Prostate gland (tissue), 2 donors: Measurements from ENCODE around the gene CCNJL. TPM values are rescaled to one million over a fixed set of nuclear protein-coding genes. Genes with fewer than 3 reads are reported as not detected.

Source experiments
- DNase-seq: peaks from one replicate; pipeline ENCODE4 v3.0.0-alpha.2; 2019; ENCODE audit warnings: low spot score
- H3K27ac ChIP-seq, 2 donors: fragments of 200-600 bp; sonication (generic); 2 replicates each; pipeline ENCODE4 v1.5.1; 2017 to 2019
- H3K27me3 ChIP-seq: fragments of 200-600 bp; sonication (generic); replicated peaks from 2 replicates; pipeline ENCODE4 v1.5.1; 2019; ENCODE audit not compliant: insufficient read depth
- H3K36me3 ChIP-seq, 2 donors: fragments of 200-600 bp; sonication (generic); 1 replicate in 1 of 2; 2 replicates in 1 of 2; pipeline versions ENCODE4 v1.5.1 to v1.8.1; 2017 to 2019
- H3K4me1 ChIP-seq: fragments of 200-600 bp; sonication (generic); replicated peaks from 2 replicates; pipeline ENCODE4 v1.5.1; 2019
- H3K4me3 ChIP-seq, 2 donors: fragments of 200-600 bp; sonication (generic); 2 replicates each; pipeline ENCODE4 v1.5.1; 2017 to 2019
- H3K9me3 ChIP-seq: fragments of 200-600 bp; sonication (generic); 2 replicates; pipeline ENCODE4 v1.5.1; 2017
- POLR2A ChIP-seq: fragments of 450-650 bp; IDR thresholded peaks from one replicate; pipeline ENCODE4 v1.6.1; 2016; ENCODE audit warnings: antibody characterized with exemption, mild to moderate bottlenecking
- POLR2AphosphoS5 ChIP-seq: sonication (generic); formaldehyde crosslinking; IDR thresholded peaks from one replicate; pipeline ENCODE4 v1.6.1; 2017; ENCODE audit warnings: antibody characterized with exemption
- WGBS: methylation state at CpG from one replicate; pipeline ENCODE4 v1.1.5; 2018; 5-methylcytosine and 5-hydroxymethylcytosine counted together
- intact Hi-C: fragments of 100-400 bp; cut with DNase I; formaldehyde crosslinking; loops from one replicate; pipeline ENCODE4 v1.14.2; 2022
- total RNA-seq, 2 donors: library from RNA; depleted of rRNA; stranded (reverse); fragments of >200 nt; gene quantifications; one replicate each; pipeline ENCODE4 v1.1.0, GENCODE V29; 2016
- TF ChIP-seq, protein P1 (sequence below), 4 experiments: fragments of 200-600 bp in 2 of 4; fragments of 450-650 bp in 2 of 4; sonication (generic) in 2 of 4; IDR thresholded peaks; 1 replicate in 3 of 4; 2 replicates in 1 of 4; pipeline ENCODE4 v1.5.1; 2016 to 2019; ENCODE audit warnings: antibody characterized with exemption in 4 of 4, mild to moderate bottlenecking in 2 of 4, moderate library complexity in 2 of 4

Gene CCNJL
- total RNA-seq, 2 donors from 2014 or later = 4.1 to 26.7 TPM

- intact Hi-C loops = no loop called here
- peak overlapping the region in 1 of 2 donors; percentile 27 for H3K27ac ChIP-seq
- 69% methylated on average over 2 of the region's 2 CpGs for WGBS
These were observed 23.1 kb downstream of the CCNJL start for GRCh38 chr5:160289356-160289651.

GRCh38 chr5:160287378-160288051 is 24.8 kb downstream of the CCNJL start:
- Histone ChIP-seq H3K36me3 (no peaks in the 10 kb centered on the region), H3K4me3 (no peak overlapping the region), H3K4me1 (no peaks in the 10 kb centered on the region), H3K9me3 (no peaks in the 10 kb centered on the region), H3K27ac (peak overlapping the region in 1 of 2 donors; percentile 39), H3K27me3 (no peaks in the 10 kb centered on the region)
- 37% methylated on average over 8 of the region's 8 CpGs for WGBS
- TF ChIP-seq, protein P1, sequence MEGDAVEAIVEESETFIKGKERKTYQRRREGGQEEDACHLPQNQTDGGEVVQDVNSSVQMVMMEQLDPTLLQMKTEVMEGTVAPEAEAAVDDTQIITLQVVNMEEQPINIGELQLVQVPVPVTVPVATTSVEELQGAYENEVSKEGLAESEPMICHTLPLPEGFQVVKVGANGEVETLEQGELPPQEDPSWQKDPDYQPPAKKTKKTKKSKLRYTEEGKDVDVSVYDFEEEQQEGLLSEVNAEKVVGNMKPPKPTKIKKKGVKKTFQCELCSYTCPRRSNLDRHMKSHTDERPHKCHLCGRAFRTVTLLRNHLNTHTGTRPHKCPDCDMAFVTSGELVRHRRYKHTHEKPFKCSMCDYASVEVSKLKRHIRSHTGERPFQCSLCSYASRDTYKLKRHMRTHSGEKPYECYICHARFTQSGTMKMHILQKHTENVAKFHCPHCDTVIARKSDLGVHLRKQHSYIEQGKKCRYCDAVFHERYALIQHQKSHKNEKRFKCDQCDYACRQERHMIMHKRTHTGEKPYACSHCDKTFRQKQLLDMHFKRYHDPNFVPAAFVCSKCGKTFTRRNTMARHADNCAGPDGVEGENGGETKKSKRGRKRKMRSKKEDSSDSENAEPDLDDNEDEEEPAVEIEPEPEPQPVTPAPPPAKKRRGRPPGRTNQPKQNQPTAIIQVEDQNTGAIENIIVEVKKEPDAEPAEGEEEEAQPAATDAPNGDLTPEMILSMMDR (IDR thresholded peaks at IDR 0.05) = no peak
- TF ChIP-seq POLR2AphosphoS5 = no peak
- TF ChIP-seq POLR2A = no peak
- intact Hi-C loops = no loop called here
- DNase-seq = peak; percentile 22

More at GRCh38 chr5:160289356-160289651, 23.1 kb downstream of the CCNJL start:
- no peaks in the 10 kb centered on the region for H3K9me3 ChIP-seq
- no peaks in the 10 kb centered on the region for H3K4me1 ChIP-seq
- no peaks in the 10 kb centered on the region for H3K27me3 ChIP-seq
- no peak overlapping the region for H3K4me3 ChIP-seq
- no peak for TF ChIP-seq POLR2AphosphoS5
- TF ChIP-seq, protein P1 (IDR thresholded peaks at IDR 0.05) = no peak
- no peaks in the 10 kb centered on the region for H3K36me3 ChIP-seq
- DNase-seq = no peak

GRCh38 chr5:160286947-160287346 is 25.4 kb downstream of the CCNJL start:
- intact Hi-C loops = no loop called here
- no peaks in the 10 kb centered on the region for H3K4me1 ChIP-seq
- no peaks in the 10 kb centered on the region for H3K36me3 ChIP-seq
- TF ChIP-seq, protein P1 (IDR thresholded peaks at IDR 0.05) = no peak
- TF ChIP-seq POLR2AphosphoS5 (no peak), POLR2A (no peak)
- no peaks in the 10 kb centered on the region for H3K9me3 ChIP-seq
- no peak overlapping the region for H3K4me3 ChIP-seq
- H3K27ac ChIP-seq = no peak overlapping the region
- no peaks in the 10 kb centered on the region for H3K27me3 ChIP-seq
- no peak for DNase-seq
- WGBS = 83% methylated on average over 6 of the region's 6 CpGs

DNA sequence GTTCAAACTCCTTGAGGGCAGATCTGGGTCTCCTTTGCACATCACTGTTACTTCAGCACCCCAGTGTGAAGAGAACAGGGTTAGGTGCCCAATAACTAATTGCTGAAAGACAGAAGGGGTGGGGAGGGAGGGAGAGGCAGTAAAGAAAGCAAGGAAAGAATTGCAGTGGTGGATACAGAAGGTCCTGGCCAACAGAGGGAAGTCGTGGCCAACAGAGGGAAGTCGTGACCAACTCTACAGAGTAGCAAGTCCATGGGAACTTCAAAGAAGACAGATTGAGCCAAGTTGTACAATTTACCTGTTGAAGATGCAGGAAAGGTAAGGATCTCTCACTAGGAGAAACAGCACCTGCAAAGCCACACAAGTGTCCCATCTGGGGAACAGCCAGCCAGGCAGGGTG is 27.0 kb downstream of the CCNJL start:
- H3K9me3 ChIP-seq = no peaks in the 10 kb centered on the region
- 90% methylated on average over 2 of the region's 2 CpGs for whole genome bisulfite sequencing
- TF ChIP-seq, protein P1 (IDR thresholded peaks at IDR 0.05) = no peak
- TF ChIP-seq POLR2A = no peak
- no peak for TF ChIP-seq POLR2AphosphoS5

GRCh38 chr5:160284291-160284873 is 28.0 kb downstream of the CCNJL start:
- DNase-seq = no peak
- no peak overlapping the region for H3K4me3 ChIP-seq
- H3K4me1 ChIP-seq = no peaks in the 10 kb centered on the region
- intact Hi-C loops = no loop called here
- TF ChIP-seq POLR2A (no peak), POLR2AphosphoS5 (no peak)
- TF ChIP-seq, protein P1 (IDR thresholded peaks at IDR 0.05) = no peak
- 97% methylated on average over 4 of the region's 4 CpGs for WGBS
- no peak overlapping the region for H3K27ac ChIP-seq
- H3K9me3 ChIP-seq = no peaks in the 10 kb centered on the region
- no peaks in the 10 kb centered on the region for H3K36me3 ChIP-seq
- H3K27me3 ChIP-seq = no peaks in the 10 kb centered on the region

More for the DNA sequence above, 27.0 kb downstream of the CCNJL start:
- Histone ChIP-seq H3K27me3 (no peaks in the 10 kb centered on the region), H3K4me1 (no peaks in the 10 kb centered on the region), H3K27ac (no peak overlapping the region), H3K36me3 (no peaks in the 10 kb centered on the region), H3K4me3 (no peak overlapping the region)
- intact Hi-C loops = no loop called here
- DNase-seq = no peak
